Fibroblast of peridontal ligament (primary cell): ENCODE results near the gene FAM193A.
"Not testable (repeated sequence)": the region's sequence is repeated elsewhere in the genome, so short reads cannot be mapped to it uniquely, and the experiment has no call there.

Experiments used
- DNase-seq: peaks from one replicate; pipeline ENCODE4 v3.0.0-alpha.2; 2010; ENCODE audit errors: extremely low read depth

FAM193A gene

DNA sequence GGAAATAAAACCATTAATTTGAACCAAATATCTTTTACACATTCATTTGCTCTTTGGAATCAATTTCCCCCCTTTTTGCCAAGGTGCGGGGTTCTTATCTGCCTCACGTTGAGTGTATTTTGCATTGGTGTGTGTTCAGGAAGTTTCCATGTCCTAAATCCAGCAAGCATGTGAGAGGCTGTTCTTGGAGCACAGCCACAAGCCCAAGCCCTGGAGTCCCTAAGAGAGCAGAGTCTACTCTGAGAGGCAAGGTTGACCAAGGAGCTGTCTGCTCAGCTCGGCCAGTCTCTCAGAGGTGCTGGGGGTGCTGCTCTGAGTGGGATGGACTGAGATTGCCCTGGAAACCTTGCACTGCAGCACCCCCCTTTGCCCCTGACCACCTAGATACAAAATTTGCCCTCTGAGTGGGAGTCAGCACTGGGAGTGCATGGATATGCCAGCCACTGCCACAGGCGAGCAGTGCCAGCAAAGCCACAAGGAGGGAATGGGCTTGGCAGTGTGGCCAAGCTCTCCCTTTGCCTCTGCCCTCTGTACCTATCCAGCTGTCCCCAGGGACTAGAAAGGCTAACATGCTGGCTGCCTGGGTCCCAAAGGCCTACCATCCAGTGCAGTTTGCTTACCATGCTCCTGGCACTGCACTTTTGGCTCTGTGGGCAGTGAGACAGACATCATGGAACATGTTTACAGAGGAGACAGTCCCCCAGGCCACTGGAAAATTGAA is 20.5 kb upstream of the FAM193A start:
- DNase-seq, result no peak

GRCh38 chr4:2516635-2517034 is 19.8 kb upstream of the FAM193A start:
- DNase-seq, result no peak

DNA sequence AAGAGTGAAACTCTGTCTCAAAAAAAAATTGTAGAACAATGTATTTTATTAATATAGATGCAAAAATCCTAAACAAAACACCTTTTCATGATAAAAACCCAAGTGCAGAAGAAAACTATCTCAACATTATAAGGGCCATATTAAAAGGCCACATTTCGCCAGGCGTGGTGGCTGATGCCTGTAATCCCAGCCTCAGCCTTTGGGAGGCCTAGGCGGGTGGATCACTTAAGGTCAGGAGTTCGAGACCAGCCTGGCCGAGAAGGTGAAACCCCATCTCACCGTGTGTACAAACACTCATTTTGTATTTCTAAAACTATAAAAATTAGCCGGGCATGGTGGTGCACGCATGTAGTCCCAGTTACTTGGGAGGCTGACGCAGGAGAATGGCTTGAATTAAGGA is 9.9 kb upstream of the FAM193A start:
- DNase-seq, result no peak

DNA sequence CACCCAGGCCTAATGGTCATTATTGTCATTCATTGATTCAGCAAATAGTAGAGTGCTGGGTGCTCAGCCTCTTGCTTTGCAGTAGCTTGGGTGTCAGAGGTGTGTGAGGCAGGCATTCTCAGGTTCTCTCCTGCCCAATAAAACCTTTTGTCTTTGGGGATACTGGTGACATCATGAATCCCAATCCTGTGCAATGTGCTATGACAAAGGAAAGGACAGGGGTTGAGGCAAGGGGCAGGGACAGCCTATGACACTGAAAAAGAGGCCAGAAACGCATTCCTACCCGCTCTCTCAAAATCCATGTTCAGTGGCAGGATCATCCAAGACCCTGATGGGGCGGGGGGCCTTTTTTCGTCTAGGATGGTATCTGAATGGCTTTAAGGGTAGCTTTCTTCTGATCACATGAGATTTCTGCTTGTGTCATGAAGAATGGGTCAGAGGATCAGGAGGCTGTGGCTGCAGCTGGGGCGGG is 1.5 kb upstream of the FAM193A start:
- peak; percentile 4 for DNase-seq

DNA sequence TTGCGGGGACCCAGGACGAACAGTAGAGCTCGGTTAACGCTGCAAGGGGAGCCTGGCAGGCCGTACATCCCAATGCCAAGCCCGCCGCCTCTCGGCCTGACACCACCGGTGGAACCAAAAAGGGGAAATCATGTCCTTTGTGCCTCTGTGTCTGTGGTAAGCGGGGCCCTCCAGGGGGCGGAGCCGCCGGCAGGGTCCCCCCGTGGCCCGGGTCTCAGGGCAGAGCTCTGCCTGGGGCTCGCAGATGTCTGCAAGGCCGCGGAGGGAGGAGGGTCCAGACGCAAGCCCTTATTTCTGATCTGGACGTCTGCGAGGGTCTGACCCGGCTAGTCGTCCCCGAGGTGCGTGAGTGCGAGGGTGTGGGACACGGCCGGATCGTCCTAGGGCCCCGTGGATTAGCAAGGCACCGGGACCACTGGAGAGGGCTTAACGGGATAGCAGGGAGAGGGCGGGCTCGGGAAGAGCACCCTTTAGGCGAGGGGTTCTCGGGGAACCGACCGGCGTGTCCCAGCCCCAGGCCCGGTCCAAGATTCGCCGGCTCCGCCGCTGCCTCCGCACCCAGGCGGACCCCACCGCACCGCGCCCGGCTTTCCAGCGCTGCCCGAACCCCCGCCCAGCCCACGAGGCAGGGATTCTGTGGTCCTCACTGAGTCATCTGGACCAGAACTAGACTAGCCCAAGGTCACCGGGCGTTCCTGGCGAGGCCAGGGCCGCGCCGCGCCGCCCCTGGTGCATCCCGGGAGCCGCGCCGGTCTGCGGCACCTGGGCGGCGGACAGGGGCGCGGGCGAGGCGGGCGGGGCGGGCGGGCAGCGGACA is 863 bp upstream of the FAM193A start:
- peak; percentile 31 for DNase-seq

- peak; percentile 13 for DNase-seq
Observed at GRCh38 chr4:2537011-2537830, 774 bp downstream of the FAM193A start.

GRCh38 chr4:2543580-2544191 is 7.2 kb downstream of the FAM193A start:
- DNase-seq, result not testable (repeated sequence)

DNA sequence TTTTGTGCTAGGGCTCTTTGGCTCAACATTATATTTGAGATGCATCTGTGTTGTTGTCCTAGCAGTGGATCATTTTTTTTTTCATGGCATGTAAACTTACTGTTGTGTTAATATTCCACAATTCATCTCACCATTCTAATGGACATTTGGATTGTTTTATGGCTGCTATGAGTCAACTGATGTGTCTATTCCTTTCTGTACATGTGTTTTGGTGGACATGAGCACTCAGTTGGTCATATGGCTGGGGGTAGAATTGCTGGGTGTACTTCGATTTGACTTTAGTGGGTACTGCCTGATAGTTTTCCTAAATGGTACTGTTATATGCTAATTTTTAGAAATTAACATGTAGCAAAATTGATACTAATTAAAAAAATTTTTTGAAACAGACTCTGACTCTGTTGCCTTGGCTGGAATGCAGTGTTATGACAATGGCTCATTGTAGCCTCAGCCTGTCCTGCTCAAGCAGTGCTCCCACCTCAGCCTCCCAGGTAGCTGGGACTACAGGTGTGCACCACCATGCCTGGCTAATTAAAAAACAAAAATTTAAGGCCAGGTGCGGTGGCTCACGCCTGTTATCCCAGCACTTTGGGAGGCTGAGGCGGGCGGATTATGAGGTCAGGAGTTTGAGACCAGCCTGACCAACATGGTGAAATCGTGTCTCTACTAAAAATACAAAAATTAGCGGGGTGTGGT is 9.0 kb downstream of the FAM193A start:
- no peak for DNase-seq

DNA sequence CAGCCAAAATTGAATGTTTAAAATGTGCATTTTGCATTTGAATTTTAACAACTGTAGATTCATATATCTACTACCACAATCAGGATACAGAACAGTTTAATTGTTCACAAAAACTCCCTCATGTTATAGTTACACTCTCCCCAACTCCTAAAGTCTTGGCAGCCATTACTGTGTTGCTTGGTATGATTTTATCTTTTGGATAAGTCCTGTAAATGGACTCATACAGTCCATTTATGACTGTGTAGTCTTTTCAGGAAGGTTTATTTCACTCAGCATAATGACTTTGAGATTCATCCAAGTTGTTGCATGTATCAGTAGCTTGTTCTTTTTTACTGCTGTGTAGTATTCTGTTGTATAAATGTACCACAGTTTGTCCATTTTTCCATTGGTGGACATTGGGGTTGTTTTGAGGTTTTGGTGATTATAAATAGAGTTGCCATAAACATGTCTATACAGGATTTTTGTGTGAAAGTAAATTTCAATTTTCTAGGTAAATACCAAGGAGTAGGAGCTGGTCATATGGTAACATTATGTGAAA is 9.9 kb downstream of the FAM193A start:
- no peak for DNase-seq

DNA sequence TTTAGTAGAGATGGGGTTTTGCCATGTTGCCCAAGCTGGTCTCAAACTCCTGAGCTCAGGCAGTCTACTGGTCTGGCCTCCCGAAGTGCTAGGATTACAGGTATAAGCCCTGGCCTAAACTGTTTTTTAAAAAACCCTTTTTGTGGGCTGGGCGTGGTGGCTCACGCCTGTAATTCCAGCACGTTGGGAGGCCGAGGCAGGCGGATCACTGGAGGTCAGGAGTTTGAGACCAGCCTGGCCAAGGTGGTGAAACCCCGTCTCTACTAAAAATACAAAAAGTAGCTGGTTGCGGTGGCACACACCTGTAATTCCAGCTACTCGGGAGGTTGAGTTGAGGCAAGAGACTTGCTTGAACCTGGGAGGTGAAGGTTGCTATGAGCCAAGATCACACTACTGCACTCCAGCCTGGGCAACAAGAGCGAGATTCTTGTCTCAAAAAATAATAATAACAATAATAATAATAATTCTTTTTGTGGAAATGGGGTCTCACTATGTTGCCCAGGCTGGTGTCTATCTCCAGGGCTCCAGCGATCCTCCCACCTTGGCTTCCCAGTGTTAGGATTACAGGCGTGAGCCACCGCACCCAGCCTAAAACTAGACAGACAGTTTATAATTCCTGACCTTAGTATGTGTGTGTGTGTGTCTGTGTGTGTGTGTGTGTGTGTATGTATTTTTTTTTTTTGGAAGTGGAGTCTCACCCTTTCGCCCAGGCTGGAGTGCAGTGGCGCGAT is 10.7 kb downstream of the FAM193A start:
- not testable (repeated sequence) for DNase-seq

GRCh38 chr4:2551118-2551517 is 14.7 kb downstream of the FAM193A start:
- DNase-seq, result no peak

DNA sequence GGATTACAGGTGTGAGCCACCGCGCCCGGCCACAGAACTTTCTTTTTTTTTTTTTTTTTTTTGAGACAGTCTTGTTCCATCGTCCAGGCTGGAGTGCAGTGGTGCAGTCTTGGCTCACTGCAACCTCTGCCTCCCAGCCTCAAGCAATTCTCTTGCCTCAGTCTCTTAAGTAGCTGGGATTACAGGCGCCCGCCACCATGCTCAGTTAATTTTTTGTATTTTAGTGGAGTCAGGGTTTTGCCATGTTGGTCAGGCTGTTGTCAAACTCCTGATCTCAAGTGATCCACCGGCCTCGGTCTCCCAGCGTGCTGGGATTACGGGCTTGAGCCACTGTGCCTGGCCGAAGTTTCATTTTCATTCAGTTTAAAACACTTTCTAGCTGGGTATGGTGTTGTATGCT is 16.4 kb downstream of the FAM193A start:
- DNase-seq, result no peak

DNA sequence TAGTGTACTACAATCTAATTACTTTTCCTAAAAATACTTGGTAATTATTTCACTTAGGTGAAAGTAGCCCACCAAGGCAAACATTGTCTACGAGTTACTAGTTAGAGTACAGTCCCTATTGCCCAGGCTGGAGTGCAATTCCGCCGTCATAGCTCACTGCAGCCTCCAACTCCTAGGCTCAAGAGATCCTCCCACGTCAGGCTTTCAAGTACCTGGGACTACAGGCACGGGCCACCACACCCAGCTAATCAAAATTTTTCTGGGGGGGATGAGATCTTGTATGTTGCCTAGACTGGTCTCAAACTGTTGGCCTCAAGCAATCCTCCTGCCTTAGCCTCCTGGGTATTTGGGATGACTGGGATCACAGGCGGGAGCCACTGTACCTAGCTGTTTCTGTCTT is 21.9 kb downstream of the FAM193A start:
- no peak for DNase-seq

DNA sequence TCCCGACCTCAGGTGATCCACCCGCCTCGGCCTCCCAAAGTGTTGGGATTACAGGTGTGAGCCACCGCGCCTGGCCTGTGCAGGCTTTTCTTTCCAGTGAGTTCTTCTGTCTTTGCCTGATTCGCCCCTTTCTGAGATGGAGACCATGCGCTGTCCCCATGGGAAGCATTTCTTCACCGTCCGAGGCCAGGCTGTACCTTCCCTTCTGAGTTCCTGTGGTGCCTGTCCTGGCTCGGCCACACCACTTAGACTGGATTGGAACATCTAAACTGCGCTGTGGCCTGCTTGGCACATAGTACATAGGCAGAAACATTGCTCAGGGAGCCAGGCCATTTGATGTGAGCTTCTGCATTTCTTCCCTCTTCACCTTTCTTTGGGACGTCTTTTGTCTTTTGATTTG is 23.7 kb downstream of the FAM193A start:
- DNase-seq, result no peak

DNA sequence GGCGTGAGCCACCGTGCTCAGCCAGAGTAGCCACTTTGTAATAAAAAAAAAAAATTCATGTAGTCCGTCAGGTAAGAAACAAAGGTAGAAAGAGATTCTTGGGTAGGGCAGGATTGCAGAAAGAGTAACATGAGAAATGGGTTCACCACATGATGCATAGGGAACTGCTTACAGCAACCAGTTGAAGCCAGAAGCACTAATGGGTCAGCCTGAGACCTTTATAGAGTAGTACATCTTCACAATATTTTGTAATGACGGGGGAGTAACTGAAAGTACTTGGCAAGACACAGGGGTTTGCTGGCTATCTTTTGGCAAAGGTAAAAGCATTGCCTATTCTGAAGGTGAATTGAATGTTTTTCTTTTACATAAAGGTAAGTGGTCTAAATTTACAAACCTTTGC is 29.1 kb downstream of the FAM193A start:
- DNase-seq, result no peak

DNA sequence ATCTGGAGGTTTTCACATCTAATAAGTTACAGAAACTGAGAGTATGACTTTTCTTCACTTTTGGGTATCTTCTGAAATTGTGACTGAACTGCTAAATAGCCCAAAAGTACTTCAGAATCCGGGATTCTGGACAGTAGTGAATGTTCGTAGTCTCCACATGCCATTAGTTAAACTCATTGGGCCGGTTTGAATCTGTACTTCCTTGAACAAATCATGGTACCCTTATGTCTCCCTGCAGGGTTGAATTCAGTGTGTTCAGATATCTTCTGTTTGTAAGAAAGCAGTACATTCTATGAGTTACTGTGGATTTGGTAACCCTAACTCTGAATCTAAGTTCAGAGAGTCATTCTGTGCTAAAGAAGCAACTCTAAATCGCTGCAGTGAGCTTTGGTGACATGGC is 33.6 kb downstream of the FAM193A start:
- DNase-seq, result no peak

DNA sequence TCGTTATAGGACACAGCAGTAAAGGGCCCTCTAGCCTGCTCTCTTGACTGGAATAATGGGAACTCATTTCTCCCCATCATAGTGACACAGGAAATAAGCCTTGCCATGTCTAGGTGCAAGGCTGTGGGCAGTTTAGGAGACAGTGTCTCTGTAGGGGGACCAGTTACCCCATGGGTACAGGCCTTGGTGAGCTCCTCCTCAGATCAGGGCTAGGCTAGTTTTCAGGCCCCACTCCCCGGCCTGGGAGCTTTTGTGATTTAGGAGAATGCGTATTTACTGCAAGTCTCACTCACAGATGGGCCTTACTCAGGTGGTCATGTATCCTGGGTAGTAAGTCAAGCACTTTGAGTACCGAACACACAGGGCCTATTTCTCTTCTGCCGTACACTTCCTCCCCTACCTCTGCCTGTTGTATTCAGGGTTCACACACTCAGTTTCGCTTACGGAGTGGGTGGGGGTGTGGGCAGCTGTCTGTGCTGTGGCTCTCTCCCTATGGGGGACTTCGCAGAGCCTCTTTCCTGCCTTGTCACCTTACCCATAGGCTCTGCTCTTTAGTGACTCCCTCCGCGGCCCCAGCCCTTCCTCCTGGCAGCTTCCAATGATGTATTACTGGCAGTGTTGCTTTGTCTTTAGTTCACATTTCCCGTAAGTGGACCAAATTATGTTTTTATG is 34.2 kb downstream of the FAM193A start:
- no peak for DNase-seq

- DNase-seq, result no peak
Observed at GRCh38 chr4:2572076-2572475, 35.6 kb downstream of the FAM193A start.

GRCh38 chr4:2572866-2573265 is 36.4 kb downstream of the FAM193A start:
- DNase-seq, result no peak

- no peak for DNase-seq
Observed at GRCh38 chr4:2574009-2574408, 37.6 kb downstream of the FAM193A start.
